ENCODE measurements around the gene SF3B2.

The SF3B2 gene

GRCh38 chr11:66042996-66043906, 8.9 kb upstream of the SF3B2 start:
- no peak for TF ChIP-seq CTCF (IDR thresholded peaks at IDR 0.05; ENCODE audit: low read depth, low read length)
- Histone ChIP-seq H3K36me3 (peaks cover 50% of the 10 kb centered on the region), H3K27ac (no peak overlapping the region), H3K9me3 (ENCODE audit: severe bottlenecking) (no peaks in the 10 kb centered on the region), H3K27me3 (ENCODE audit: insufficient read depth, low read depth, severe bottlenecking) (no peaks in the 10 kb centered on the region), H3K4me3 (ENCODE audit: low read depth, low read length) (no peak overlapping the region)
- no peak for DNase-seq

GRCh38 chr11:66044757-66045156, 7.4 kb upstream of the SF3B2 start:
- TF ChIP-seq CTCF (IDR thresholded peaks at IDR 0.05; ENCODE audit: low read depth, low read length): no peak
- Histone ChIP-seq H3K36me3 (peaks cover 50% of the 10 kb centered on the region), H3K9me3 (ENCODE audit: severe bottlenecking) (no peaks in the 10 kb centered on the region), H3K4me3 (ENCODE audit: low read depth, low read length) (no peak overlapping the region), H3K27me3 (ENCODE audit: insufficient read depth, low read depth, severe bottlenecking) (no peaks in the 10 kb centered on the region), H3K27ac (peak overlapping the region; percentile 77)
- no peak for DNase-seq

- Histone ChIP-seq H3K27me3 (ENCODE audit: insufficient read depth, low read depth, severe bottlenecking) (no peaks in the 10 kb centered on the region), H3K4me3 (ENCODE audit: low read depth, low read length) (no peak overlapping the region)
Measured at GRCh38 chr11:66045177-66045639, 7.0 kb upstream of the SF3B2 start.

GRCh38 chr11:66046901-66047300, 5.3 kb upstream of the SF3B2 start:
- H3K4me3 ChIP-seq (ENCODE audit: low read depth, low read length): peak overlapping the region; percentile 5; the same call in 1 of the 2 replicates
- H3K36me3 ChIP-seq: peaks cover 30% of the 10 kb centered on the region
- H3K27me3 ChIP-seq (ENCODE audit: insufficient read depth, low read depth, severe bottlenecking): no peaks in the 10 kb centered on the region
- H3K9me3 ChIP-seq (ENCODE audit: severe bottlenecking): no peaks in the 10 kb centered on the region
- DNase-seq: peak; percentile 94
- no peak for TF ChIP-seq CTCF (IDR thresholded peaks at IDR 0.05; ENCODE audit: low read depth, low read length)
- H3K27ac ChIP-seq: peak overlapping the region; percentile 77

More at GRCh38 chr11:66045177-66045639, 7.0 kb upstream of the SF3B2 start:
- Histone ChIP-seq H3K36me3 (peaks cover 47% of the 10 kb centered on the region), H3K27ac (peak overlapping the region; percentile 77), H3K9me3 (ENCODE audit: severe bottlenecking) (no peaks in the 10 kb centered on the region)
- peak; percentile 95 for TF ChIP-seq CTCF (IDR thresholded peaks at IDR 0.05; ENCODE audit: low read depth, low read length)
- DNase-seq: peak; percentile 89

GRCh38 chr11:66047541-66048365, 4.4 kb upstream of the SF3B2 start:
- DNase-seq: no peak
- H3K27me3 ChIP-seq (ENCODE audit: insufficient read depth, low read depth, severe bottlenecking): no peaks in the 10 kb centered on the region
- H3K4me3 ChIP-seq (ENCODE audit: low read depth, low read length): peak overlapping the region; percentile 53
- peaks cover 28% of the 10 kb centered on the region for H3K36me3 ChIP-seq
- no peaks in the 10 kb centered on the region for H3K9me3 ChIP-seq (ENCODE audit: severe bottlenecking)
- peak overlapping the region; percentile 77 for H3K27ac ChIP-seq
- TF ChIP-seq CTCF (IDR thresholded peaks at IDR 0.05; ENCODE audit: low read depth, low read length): no peak

Data from WERI-Rb-1 (cell line).